Inflammatory macrophage treated with lipopolysaccharide for 1 hour (primary cell): ENCODE data around the gene MTA3.
"Not testable (repeated sequence)": the region's sequence is repeated elsewhere in the genome, so short reads cannot be mapped to it uniquely, and the experiment has no call there.

Experiments used
- DNase-seq, 2 donors: peaks; one replicate each; pipeline ENCODE4 v3.0.0-alpha.2; 2020 to 2022

The MTA3 gene

GRCh38 chr2:42567806-42568400, 529 bp upstream of the MTA3 start:
- no peak for DNase-seq

GRCh38 chr2:42569116-42569711, 782 bp downstream of the MTA3 start:
- DNase-seq: peak in 1 of 2 donors; percentile 5

- no peak for DNase-seq
Measured at GRCh38 chr2:42569883-42570282, 1.5 kb downstream of the MTA3 start.

GRCh38 chr2:42572297-42573081, 4.1 kb downstream of the MTA3 start:
- DNase-seq: no peak

- no peak for DNase-seq
Measured at GRCh38 chr2:42573256-42573655, 4.8 kb downstream of the MTA3 start.

- DNase-seq: no peak
Measured at GRCh38 chr2:42575458-42576064, 7.1 kb downstream of the MTA3 start.

GRCh38 chr2:42578621-42579020, 10.2 kb downstream of the MTA3 start:
- DNase-seq: no peak

- DNase-seq: no peak
Measured at GRCh38 chr2:42581257-42581656, 12.8 kb downstream of the MTA3 start.

GRCh38 chr2:42584628-42585027, 16.2 kb downstream of the MTA3 start:
- not testable (repeated sequence) for DNase-seq

- no peak for DNase-seq
Measured at GRCh38 chr2:42585779-42586178, 17.3 kb downstream of the MTA3 start.

- no peak for DNase-seq
Measured at GRCh38 chr2:42587526-42588117, 19.2 kb downstream of the MTA3 start.

GRCh38 chr2:42588121-42588520, 19.7 kb downstream of the MTA3 start:
- no peak for DNase-seq

- DNase-seq: no peak
Measured at GRCh38 chr2:42590176-42590575, 21.7 kb downstream of the MTA3 start.

- DNase-seq: no peak
Measured at GRCh38 chr2:42593282-42593681, 24.9 kb downstream of the MTA3 start.

- DNase-seq: no peak
Measured at GRCh38 chr2:42598656-42599055, 30.2 kb downstream of the MTA3 start.

- DNase-seq: no peak
Measured at GRCh38 chr2:42601076-42601475, 32.6 kb downstream of the MTA3 start.

- DNase-seq: no peak
Measured at GRCh38 chr2:42602218-42602875, 33.9 kb downstream of the MTA3 start.

GRCh38 chr2:42602876-42603219, 34.4 kb downstream of the MTA3 start:
- DNase-seq: no peak

GRCh38 chr2:42604341-42604867, 36.0 kb downstream of the MTA3 start:
- DNase-seq: not testable (repeated sequence)

GRCh38 chr2:42606166-42606565, 37.7 kb downstream of the MTA3 start:
- DNase-seq: not testable (repeated sequence)

GRCh38 chr2:42607101-42607637, 38.7 kb downstream of the MTA3 start:
- DNase-seq: no peak
